Stimulated activated CD8-positive, alpha-beta memory T cell treated with anti-CD3 and anti-CD28 coated beads, Interleukin-12 subunit alpha, Interleukin-12 subunit beta, amount 100 ng/mL, for 4 hours (primary cell): Measurements from ENCODE around the gene PAPPA2.
"Not testable (repeated sequence)": the region's sequence is repeated elsewhere in the genome, so short reads cannot be mapped to it uniquely, and the experiment has no call there.

Experiments used
- DNase-seq: peaks from one replicate; pipeline ENCODE4 v3.0.0-alpha.2; 2020; ENCODE audit warnings: low read depth

The PAPPA2 gene

GRCh38 chr1:176551146-176551545 lies 88.2 kb downstream of the PAPPA2 start:
- no peak for DNase-seq

- no peak for DNase-seq
These were observed 89.4 kb downstream of the PAPPA2 start for GRCh38 chr1:176552217-176552991.

GRCh38 chr1:176552999-176553398 lies 90.0 kb downstream of the PAPPA2 start:
- DNase-seq, result no peak

GRCh38 chr1:176556288-176556687 lies 93.3 kb downstream of the PAPPA2 start:
- no peak for DNase-seq

GRCh38 chr1:176557543-176558258 lies 94.7 kb downstream of the PAPPA2 start:
- no peak for DNase-seq

GRCh38 chr1:176558561-176558960 lies 95.6 kb downstream of the PAPPA2 start:
- no peak for DNase-seq

GRCh38 chr1:176559474-176559873 lies 96.5 kb downstream of the PAPPA2 start:
- no peak for DNase-seq

GRCh38 chr1:176559878-176560277 lies 96.9 kb downstream of the PAPPA2 start:
- DNase-seq, result no peak

- no peak for DNase-seq
These were observed 97.7 kb downstream of the PAPPA2 start for GRCh38 chr1:176560681-176561080.

- DNase-seq, result not testable (repeated sequence)
These were observed 98.8 kb downstream of the PAPPA2 start for GRCh38 chr1:176561761-176562160.

- DNase-seq, result no peak
These were observed 103.3 kb downstream of the PAPPA2 start for GRCh38 chr1:176566004-176566975.

GRCh38 chr1:176567190-176567794 lies 104.3 kb downstream of the PAPPA2 start:
- no peak for DNase-seq

- no peak for DNase-seq
These were observed 105.2 kb downstream of the PAPPA2 start for GRCh38 chr1:176568185-176568584.

- DNase-seq, result no peak
These were observed 111.8 kb downstream of the PAPPA2 start for GRCh38 chr1:176574756-176575155.

- DNase-seq, result no peak
These were observed 113.0 kb downstream of the PAPPA2 start for GRCh38 chr1:176575991-176576390.

- DNase-seq, result no peak
These were observed 113.7 kb downstream of the PAPPA2 start for GRCh38 chr1:176576670-176577069.

- DNase-seq, result no peak
These were observed 114.7 kb downstream of the PAPPA2 start for GRCh38 chr1:176577646-176578197.

- DNase-seq, result no peak
These were observed 116.1 kb downstream of the PAPPA2 start for GRCh38 chr1:176579087-176579486.

- DNase-seq, result no peak
These were observed 132.2 kb downstream of the PAPPA2 start for GRCh38 chr1:176595217-176595616.

GRCh38 chr1:176601348-176601747 lies 138.4 kb downstream of the PAPPA2 start:
- DNase-seq, result no peak

GRCh38 chr1:176602388-176603004 lies 139.5 kb downstream of the PAPPA2 start:
- DNase-seq, result no peak
